ENCODE results near the gene PDF.
A peak's percentile ranks its signal among the peaks of the same experiment; 100 is the strongest.
"Not testable (repeated sequence)": the region's sequence is repeated elsewhere in the genome, so short reads cannot be mapped to it uniquely, and the experiment has no call there.

The PDF gene, protein sequence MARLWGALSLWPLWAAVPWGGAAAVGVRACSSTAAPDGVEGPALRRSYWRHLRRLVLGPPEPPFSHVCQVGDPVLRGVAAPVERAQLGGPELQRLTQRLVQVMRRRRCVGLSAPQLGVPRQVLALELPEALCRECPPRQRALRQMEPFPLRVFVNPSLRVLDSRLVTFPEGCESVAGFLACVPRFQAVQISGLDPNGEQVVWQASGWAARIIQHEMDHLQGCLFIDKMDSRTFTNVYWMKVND

DNA sequence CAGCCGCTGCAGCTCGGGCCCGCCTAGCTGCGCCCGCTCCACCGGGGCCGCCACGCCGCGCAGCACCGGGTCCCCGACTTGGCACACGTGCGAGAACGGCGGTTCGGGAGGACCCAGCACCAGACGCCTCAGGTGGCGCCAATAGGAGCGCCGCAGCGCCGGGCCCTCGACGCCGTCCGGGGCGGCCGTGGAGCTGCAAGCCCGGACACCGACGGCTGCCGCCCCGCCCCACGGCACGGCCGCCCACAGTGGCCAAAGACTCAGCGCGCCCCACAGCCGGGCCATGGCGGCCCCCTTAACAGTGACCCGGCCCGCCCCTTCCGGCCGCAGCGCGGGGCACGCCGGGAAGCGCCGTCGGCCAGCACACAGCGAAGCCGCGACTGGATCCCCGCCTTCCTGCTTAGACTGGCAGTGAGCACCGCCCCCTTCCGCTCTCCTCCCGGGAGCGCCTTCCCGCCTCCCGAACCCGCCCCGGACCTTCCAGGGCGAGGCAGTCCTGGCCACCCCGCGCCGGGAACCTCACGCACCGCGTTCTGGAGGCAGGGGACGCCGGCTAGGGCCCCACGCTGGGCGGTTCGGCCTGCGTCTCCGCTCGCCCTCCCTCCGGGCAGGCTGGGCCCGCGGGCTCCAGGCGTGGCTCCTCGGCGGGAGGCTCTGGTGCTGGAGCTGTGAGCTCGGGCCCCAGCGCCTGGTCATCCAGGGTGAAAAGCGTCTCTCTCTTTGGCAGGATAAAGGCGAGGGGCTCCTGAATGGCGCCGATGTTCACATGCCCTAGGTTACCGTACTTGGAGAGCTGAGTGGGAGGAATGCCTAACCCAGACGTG, at the start of gene PDF:
Gene PDF, minus strand, starts transcription at position 303 of the 824 bp plus-strand sequence. Its CDS starts 18 bp downstream, at position 285.
- DNase-seq, result peak; percentile 93 to 97 (median 95)

DNA sequence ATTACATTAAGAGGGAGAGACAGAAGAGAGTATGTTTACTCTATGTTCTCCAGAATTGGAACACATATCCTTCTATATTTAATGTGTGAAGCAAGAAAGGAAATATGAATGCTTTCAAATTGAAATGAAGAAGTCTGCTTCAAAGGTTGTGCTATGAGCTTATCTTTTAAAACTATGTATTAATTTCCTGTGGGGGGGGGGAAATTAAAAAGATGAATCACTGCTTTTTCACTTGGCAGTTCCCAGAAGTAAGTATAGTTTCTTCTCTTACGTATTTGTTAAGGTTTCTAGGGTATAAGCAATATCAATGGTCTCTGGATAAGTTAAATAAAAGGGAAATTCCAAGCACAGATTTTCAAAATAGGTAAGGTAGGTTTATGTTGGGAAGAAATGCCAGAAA, 48.4 kb upstream of the PDF start:
- no peak for DNase-seq

DNA sequence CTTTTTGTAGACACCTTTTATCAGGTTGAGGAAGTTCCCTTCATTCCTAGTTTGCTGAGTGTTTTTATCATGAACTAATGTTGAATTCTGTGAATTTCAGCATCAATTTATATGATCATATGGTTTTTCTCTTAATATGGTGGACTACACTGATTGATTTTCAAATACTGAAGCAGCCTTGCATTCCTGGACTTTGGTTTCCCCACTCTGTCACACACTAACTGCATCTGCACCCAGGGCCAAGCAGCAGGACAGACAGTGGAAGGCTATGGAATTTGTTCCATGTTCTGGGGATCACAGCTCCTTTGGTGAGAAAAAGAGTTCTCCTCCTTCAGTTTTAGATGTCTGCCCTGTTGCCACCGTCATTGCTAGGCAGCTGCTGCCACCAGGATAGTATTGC, 47.6 kb upstream of the PDF start:
- DNase-seq, result no peak

DNA sequence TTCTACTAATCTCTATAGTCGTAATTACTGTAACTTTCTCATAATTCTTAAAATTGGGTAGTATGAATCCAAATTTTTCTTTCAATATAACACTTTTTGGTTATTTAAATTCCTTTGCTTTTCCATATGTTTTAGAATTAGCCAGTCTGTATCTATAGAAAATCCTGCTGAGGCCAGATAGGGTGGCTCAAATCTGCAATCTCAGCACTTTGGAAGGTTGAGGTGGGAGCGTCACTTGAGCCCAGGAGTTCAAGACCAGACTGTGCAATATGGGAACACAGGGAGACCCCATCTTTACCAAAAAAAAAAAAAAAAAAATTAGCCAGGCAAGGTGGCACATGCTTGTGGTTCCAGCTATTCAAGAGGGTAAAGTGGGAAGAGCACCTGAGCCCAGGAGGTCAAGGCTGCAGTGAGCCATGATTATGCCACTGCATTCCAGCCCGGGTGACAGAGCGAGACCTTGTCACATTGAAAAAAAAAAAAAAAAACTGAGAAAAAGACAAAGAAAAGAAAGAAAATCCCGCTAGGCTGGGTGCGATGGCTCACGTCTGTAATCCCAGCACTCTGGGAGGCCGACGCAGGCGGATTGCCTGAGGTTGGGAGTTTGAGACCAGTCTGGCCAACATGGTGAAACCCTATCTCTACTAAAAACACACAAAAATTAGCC, 46.1 kb upstream of the PDF start:
- no peak for DNase-seq

DNA sequence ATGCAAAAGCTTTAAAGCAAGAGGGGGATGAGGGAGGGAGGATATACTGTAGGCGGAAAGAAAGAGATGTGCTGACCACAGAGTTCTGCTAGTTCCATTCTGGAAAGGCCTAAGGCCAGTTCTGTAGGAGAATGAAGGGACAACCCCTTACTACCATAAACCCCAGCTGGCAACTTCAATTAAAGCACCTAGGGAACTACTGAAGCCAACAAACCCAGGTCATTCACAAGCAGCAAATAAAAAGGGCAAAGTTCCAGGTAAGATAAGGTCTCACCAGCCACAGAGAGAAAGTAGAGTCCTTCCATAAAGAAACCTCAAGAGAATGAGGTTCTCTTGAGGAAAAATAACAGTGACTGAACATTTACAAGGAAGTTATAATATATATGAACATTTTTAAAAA, 42.6 kb upstream of the PDF start:
- DNase-seq, result no peak

DNA sequence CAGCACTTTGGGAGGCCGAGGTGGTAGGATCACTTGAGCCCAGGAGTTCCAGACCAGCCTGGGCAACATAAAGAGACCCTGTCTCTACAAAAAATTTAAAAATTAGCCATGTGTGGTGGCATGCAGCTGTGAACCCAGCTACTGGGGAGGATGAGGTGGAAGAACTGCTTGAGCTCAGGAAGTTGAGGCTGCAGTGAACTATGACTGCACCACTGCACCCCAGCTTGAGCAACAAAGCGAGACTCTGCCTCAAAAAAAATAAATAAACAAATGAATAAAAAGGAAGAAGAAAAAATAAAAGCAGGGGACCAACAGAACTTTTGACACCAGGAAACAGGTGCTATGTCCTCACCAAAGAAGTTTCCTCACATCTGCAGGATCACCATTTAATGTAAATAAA, 41.2 kb upstream of the PDF start:
- no peak for DNase-seq

DNA sequence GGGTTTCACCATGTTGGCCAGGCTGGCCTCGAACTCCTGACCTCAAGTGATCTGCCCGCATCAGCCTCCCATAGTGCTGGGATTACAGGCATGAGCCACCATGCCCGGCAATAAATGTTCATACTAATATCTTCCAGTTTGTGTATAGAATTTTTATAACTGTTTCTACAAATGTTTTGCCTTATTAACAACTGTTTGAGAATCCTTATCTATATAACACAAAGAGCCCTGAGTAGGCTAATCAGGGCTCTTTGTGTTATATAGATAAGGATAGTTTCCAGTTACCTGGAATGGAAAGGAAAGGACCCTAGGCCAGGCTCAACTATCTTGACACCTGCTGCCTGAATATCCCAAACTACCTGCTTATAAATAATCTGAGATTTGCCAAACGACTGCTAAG, 38.5 kb upstream of the PDF start:
- no peak for DNase-seq

DNA sequence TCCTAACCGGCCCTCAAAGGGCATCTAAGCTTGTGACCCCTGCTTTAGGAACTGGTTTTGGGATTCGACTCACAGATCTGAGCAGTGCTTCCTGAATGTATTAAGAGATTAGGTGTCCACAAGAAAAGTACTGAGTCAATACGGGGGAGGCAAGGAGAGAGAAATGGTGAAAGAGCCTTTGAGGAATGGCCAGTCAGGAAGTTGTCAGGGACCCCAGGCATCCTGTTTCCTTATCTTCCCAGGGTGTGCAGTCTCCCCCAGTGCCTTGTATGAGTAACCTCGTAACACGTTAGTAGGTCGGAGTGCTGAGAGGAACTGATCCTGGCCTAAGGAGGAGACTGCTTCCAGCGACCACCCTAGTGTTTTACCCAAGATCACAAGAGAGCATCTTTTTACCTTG, 37.6 kb upstream of the PDF start:
- no peak for DNase-seq

DNA sequence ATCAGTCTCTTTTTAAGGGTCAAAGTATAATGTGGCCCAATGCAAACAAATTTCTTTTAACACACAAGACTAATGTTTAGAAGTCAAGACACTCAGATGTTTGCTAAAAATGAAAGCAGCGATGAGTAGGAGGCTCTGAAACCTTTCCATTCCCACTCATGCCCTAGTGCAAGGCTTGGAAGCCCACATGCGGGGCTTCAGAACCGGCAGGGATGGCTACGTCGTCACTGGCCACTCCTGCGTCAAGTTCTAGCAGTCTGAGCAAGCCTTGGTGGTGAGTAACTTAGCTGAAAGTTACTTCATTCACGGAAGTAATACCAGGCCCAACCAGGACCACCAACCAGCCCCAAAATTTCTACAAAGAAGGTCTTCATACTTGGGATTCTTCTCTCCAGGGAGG, 36.0 kb upstream of the PDF start:
- no peak for DNase-seq

DNA sequence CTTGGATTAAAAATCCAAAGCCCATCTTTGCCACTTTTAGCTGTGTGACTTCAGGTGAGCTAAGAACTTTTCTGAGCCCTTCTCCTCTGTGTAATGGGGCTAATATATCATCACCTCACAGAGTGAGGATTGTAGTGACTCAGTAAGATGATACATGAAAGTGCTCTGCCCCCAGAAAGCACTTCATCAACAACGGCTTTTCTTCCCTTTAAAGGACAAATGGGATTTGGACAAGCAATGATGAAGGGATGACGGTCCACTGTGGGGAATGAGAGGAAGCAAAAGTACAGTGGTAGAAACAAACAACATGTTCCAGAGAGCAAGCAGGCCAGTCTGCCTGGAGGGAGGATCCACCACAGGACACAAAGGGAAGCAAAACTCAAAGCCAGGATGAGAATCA, 35.5 kb upstream of the PDF start:
- DNase-seq, result no peak

DNA sequence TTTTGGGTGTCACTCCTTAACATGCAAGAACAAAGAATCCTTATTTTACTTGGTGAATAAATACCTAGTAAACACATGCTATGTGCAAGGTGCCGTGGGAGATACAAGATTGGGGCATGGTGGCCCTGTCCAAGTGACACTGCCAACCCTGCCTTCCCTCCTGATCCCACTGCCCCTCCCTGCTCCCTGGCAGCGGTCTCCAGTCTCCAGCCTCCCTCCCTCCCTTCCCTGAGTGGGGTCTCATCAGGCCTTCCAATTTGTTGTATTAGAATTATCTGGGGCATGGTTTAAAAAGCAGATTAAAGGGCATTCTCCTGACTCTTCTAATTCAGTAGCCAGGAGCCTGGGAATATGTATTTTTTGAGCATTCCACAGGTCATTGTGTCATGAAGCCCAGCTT, 33.7 kb upstream of the PDF start:
- DNase-seq, result no peak

DNA sequence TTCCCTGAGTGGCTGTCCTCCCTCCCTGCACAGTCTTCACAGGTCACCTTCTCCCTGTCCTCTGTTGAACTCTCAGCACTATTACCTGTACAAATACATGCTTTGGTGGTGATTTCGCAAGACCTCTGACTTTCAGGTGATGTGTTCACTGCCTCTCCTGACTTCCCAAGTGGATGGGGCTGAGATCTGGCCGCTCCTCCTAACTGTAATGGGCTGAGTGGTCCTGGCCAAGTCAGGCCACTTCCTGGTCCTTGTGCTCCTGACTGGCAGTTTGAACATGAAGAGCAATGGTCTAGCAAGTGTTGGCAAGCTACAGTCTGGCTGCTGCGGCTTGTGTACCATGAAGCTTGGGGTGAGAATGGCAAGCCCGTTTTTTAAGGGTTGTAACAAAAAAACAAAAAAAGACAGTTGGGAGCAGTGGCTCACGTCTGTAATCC, 32.9 kb upstream of the PDF start:
- DNase-seq, result no peak

DNA sequence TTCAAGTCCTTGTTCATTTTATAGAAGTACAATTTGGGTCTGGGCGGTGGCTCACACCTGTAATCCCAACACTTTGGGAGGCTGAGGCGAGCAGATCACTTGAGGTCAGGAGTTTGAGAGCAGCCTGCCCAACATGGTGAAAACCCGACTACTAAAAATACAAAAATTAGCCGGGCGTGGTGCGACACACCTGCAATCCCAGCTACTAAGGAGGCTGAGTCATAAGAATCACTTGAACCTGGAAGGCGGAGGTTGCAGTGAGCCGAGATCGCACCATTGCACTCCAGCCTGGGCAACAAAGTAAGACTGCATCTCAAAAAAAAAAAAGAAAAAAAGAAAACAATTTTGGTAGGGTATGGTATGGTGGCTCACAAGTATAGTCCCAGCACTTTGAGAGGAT, 29.7 kb upstream of the PDF start:
- not testable (repeated sequence) for DNase-seq

DNA sequence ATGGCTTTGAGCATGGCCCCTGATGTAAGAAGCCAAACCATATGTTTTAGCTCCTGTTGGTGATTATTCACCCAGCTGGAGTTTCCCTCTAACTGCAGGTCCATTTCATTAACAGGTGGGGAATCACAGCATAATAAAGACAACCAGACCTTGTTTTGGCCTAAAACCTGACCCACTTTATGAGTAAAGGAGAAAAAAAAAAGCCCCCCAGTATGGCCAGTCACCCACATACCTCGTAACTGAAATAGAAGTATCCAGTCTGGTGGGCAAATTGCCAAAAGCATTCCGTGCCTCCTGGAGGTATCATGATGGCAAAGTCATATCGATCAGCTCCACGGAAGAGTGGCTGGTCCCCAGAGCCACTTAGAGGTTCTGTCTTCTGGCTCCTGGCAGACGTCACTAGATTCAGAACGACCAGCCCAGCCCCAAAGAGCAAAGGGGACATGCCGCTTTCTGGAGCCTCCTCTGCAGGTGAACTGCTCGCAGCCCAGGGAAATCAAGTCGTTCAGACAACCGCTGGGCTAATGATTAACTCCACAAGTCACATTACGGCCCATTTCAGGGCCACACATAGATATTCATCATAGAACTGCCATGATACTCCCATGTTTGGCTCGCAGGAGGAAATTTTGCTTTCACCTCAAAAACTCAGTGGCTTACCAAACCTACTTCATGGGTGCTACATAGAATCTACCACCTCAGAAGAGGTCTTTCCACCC, 21.1 kb upstream of the PDF start, which contains the start of gene TMED6:
Gene TMED6, minus strand, starts transcription at position 478 of the 719 bp plus-strand sequence. Its CDS starts 33 bp downstream, at position 445.
- DNase-seq, result no peak

DNA sequence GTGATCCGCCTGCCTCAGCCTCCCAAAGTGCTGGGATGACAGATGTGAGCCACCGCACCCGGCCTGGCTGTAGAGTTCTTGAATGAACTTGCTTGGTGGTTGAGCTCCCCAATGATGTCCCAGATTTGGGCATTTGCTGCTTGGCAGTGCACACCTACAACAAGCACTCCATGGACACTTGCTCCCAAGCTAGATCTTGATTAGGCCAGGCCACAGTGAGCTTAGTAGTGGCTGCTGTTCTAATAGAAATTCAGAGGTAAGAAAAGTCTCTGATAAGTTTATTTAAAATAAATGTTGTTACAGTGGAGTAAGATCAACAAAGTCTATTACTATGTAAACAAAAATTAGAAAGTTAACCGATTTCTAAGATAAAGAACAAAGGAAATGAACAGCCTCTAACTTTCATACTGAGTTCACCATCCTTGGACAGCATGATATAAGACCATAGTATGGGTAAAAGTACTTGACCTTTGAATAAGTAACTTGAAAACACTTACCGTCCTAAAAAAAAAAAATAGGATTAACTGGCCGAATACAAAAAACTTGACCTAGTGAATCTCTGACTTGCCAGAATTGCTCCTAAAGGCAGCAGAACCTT, 20.2 kb upstream of the PDF start:
- no peak for DNase-seq

DNA sequence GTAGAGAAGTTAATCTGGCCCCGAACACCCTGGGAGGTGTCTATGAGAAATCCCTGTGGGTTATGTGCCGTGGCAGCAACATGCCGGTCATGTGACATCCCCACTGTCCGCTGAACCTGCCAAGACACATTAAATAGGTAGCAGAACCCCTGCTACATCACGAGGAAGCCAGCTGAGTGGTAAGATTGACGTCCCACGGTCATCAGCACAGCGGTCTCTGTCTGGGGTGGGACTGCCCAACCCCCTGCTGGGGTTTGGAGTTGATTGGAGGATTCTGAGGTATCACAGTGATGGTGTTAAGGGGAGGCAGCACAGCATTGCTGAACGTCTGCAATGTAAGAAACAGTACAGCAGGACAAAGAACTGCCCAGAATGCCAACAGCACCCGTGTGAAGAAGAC, 19.1 kb upstream of the PDF start:
- DNase-seq, result no peak

DNA sequence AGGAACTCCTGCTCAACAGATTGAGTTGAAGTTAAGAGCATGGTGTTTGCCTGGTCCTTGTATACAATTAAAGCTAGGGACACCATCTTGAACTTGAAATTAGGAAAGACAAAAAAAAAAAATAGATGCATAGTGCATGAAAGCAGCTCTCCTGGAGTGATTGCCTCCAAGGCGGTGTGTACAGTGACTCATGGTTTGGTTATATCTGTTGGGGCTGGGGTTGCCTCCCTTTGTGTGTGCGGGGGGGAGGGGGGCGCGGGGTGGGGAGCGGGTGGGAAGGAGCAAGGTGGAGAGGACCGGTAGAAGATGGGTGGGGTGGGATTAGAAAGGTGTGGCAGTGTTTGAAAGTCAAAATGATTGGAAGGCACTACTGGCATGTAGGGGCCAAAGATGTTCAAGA, 17.8 kb upstream of the PDF start:
- DNase-seq, result no peak

DNA sequence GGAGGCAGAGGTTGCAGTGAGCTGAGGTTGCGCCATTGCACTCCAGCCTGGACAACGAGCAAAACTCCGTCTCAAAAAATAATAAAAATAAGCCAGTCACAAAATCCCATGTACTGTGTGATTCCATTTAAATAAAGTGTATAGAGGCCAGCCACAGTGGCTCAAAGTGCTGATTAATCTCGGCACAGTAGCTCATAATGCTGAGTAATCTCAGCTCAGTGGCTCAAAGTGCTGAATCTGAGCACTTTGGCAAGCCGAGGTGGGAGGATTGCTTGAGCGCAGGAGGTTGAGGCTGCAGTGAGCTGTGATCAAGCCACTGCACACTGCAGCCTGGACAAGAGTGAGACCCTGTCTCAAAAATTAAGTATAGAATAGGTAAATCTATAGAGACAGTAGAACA, 16.3 kb upstream of the PDF start:
- DNase-seq, result peak in 1 of 3 donors; percentile 18

DNA sequence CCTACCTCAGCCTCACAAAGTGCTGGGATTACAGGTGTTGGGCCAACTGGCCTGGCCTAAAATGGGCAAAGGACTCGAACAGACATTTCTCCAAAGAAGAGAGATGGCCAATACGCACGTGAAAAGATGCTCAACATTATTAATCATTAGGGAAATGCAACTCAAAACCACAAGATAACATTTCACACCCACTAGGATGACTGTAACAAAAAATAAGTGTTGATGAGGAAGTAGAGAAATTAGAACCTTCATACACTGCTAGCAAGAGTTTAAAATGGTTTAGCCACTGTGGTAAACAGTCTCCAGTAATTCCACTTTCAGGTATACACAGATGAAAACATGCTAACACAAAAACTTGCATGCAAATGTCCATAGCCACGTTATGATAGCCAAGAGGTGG, 15.5 kb upstream of the PDF start:
- DNase-seq, result peak; percentile 44 to 80 (median 77)

DNA sequence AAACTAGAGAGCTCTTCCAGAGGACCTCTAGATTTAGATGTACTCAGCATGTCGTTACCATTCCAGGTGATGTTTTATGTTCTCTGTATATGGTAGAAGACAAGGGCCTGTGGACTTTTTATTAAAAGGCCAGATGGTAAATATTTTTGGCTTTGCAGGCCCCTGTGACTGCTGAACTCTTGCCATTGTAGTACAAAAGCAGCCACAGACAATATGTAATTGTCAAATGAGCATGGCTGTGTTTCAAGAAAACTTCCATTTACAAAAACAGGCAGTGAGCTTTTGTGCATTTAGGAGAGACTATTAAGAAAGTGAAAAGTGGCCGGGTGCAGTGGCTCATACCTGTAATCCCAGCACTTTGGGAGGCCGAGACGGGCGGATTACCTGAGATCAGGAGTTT, 13.8 kb upstream of the PDF start:
- DNase-seq, result no peak

DNA sequence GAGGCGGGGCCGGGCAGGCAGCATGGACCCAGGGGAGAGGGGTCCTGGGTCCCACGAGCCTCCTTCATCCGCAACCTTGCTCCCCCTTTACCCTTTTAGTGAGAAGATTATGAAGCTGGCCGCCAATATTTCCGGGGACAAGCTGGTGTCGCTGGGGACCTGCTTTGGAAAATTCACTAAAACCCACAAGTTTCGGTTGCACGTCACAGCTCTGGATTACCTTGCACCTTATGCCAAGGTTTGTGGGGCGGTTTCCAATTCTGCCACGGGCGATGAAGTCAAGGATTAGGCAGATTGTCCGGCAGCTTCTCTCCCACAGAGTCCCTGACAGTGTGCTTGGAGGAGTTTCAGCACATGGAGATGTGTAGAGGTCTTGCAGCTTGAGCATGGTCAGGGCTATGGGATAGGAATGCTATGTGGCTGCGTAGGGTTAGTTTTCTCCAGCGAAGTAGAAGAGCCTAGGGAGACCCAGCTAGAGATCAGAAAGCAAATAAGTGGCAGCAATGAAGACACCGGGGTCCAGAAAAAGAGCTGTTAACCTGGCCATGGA, 9.8 kb upstream of the PDF start:
- DNase-seq, result no peak

All from suppressor macrophage treated with lipopolysaccharide for 1 hour (primary cell).